GM21423 (cell line): Measurements from ENCODE around the gene TRABD2B.
A peak's percentile ranks its signal among the peaks of the same experiment; 100 is the strongest.

Experiments
- ATAC-seq: cut with Tn5 transposase; IDR thresholded peaks from one replicate; pipeline ENCODE4 v1.9.1; 2021; ENCODE audit warnings: mild to moderate bottlenecking, moderate library complexity; ENCODE audit not compliant: unreplicated experiment

Gene TRABD2B

GRCh38 chr1:47742890-47743760 is 254.1 kb downstream of the TRABD2B start:
- no peak for ATAC-seq

- ATAC-seq: no peak
These were observed 258.5 kb downstream of the TRABD2B start for GRCh38 chr1:47738560-47739182.

- ATAC-seq: no peak
These were observed 264.7 kb downstream of the TRABD2B start for GRCh38 chr1:47732489-47732888.

- no peak for ATAC-seq
These were observed 265.5 kb downstream of the TRABD2B start for GRCh38 chr1:47731730-47732129.

DNA sequence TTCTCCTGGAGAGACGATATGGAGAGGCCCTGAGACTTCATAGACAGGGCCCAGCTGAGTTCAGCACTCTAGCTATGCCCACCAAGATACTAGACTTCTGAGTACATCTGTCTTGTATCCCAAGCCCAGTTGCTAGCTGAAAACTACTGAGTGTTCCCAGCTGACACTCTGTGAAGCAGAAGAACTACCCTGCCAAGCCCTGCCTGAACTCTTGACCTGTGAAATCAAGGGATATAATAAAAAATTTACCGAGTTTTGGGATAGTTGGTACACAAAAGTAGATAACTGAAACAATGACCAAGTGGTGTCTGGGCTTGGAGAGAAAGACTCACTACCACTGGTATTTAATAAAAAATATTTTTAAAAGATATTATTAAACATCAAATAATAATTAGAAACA is 267.5 kb downstream of the TRABD2B start:
- ATAC-seq: no peak

- no peak for ATAC-seq
These were observed 269.5 kb downstream of the TRABD2B start for GRCh38 chr1:47727697-47728085.

GRCh38 chr1:47727051-47727696 is 270.0 kb downstream of the TRABD2B start:
- ATAC-seq: no peak

DNA sequence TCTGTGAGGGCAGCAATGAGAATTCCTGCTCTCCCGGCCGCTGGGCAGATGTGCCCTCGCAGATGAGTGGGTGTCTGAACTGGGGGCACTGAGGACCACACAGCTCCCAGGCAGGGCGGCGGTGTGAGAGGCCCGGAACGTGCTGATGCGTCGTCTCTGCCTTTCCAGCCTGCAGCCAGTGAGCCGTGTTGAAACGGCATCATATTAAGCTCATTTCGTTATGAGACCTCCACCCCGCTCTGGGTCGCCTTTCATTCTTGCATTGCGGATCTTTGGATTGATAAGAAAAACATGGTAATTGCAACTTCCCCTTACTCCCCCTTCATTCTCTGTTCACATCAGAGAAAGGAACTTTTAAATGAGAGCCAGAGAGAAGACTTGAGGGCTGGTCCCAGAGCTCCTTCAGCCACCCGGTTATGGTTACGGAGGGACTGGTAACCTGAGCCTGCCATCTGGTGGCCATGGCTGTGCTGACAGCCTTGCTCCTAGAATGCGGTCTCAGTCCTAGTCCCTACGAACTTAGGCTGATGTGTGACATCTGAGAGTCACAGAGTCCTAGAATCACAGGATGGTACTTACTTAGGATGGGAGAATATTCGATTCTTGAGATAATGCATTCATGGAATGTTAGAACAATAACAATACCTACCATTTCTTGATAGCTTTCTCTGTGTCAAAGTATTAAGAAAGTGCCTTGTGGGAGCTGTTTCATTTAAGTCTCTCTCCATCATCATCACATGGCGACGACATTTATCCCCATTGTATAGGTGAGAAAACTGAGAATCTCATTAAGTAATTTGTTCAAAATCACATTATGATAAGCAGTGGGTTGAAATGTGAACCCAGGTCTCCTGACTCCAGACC is 271.0 kb downstream of the TRABD2B start:
- ATAC-seq: peak; percentile 91

GRCh38 chr1:47725511-47725991 is 271.6 kb downstream of the TRABD2B start:
- no peak for ATAC-seq

GRCh38 chr1:47725000-47725473 is 272.1 kb downstream of the TRABD2B start:
- ATAC-seq: no peak

DNA sequence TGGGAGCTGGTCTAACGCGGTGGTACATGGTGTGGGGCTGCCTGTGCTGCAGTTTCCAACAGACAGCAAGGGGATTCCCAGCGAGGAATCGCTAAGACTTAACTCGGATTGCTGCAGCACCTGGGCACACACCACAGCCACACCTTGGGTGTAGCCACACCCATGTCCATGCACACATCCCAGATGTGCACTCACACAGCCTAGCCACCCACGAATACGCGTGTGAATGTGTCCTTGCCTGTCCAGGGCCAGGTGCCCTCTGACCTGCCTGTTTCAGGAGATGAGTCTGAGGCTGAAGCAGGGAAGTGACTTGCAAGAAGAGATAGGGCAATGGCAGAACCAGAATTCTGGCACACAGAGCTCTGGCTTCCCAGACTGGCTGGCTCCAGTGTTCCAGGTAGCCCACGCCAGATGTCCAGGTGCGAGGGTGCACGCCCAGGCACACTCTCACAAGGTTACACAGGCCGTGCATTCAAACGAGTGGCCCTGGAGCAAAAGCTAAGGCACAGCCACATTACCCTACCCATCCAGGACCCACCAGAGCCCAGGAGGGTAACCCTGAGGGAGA is 272.7 kb downstream of the TRABD2B start:
- no peak for ATAC-seq

DNA sequence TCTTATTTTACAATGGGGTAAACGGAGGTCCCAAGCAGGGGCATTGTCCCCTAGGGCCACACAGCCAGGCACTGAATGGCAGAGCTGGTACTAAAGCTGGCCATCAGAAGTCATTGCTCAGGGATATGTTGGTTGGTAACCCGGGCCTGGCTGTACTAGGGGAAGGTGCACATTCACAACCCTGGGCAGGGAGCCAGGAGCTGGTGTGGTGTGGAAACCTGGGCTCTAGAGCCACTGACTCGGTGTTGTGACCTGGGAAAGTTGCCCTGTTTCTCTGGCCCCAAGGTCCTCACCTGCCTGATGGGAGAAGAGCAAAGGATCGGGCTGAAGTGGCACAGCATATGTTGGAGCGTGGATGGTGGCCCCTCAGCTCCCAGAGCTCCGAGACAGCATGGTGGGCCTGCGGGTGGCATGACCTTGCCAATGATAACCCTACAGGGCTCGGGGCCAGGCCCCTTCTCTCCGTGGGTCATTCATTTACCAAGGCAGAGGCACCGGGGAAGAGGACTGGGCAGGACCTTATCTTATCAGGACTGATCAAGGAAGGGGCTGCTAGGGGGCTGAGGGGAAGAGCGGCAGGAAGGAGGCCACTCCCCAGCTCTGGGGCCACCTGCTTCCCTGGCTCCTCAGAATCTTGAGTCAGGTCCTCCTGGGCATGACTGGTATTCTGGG is 274.1 kb downstream of the TRABD2B start:
- no peak for ATAC-seq

DNA sequence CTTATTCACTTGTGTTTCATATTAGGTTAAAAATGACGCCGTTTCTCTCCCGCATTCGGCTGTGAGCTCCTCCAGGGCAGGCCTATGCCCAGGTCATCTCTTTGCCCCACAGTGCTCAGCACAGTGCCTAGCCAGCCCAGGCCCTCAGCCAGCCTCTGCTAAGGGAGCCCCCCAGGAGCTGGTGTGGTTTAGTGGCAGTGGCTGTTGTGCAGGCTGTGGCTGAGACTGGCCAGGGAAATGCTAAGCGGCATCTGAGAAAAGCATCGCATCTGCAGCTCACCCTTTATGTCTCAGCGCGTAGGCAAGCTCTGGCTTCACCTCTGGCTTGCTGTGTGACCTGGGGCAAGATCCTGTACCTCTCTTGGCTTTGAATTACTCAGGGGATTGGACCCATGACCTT is 275.1 kb downstream of the TRABD2B start:
- no peak for ATAC-seq

DNA sequence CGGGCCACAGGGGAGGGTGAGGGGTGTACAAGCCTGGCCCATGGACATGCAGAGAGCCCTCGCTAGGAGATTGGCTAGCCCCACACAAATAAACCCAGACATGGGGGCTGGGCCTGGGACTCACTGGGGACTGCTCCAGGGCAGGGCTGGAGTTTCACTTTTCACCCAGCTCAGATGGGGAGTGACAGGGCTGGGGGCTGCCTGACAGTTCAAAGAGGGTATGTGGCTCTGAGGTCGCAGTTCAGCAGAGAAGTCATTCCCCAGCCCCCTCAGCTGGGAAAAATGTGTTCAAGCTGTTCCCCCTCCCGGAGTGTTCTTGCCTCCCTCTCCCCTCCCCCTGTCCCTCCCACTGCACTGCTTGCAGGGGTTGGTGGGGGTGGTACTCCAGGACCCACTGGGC is 277.1 kb downstream of the TRABD2B start:
- no peak for ATAC-seq

GRCh38 chr1:47717341-47717740 is 279.8 kb downstream of the TRABD2B start:
- ATAC-seq: no peak

DNA sequence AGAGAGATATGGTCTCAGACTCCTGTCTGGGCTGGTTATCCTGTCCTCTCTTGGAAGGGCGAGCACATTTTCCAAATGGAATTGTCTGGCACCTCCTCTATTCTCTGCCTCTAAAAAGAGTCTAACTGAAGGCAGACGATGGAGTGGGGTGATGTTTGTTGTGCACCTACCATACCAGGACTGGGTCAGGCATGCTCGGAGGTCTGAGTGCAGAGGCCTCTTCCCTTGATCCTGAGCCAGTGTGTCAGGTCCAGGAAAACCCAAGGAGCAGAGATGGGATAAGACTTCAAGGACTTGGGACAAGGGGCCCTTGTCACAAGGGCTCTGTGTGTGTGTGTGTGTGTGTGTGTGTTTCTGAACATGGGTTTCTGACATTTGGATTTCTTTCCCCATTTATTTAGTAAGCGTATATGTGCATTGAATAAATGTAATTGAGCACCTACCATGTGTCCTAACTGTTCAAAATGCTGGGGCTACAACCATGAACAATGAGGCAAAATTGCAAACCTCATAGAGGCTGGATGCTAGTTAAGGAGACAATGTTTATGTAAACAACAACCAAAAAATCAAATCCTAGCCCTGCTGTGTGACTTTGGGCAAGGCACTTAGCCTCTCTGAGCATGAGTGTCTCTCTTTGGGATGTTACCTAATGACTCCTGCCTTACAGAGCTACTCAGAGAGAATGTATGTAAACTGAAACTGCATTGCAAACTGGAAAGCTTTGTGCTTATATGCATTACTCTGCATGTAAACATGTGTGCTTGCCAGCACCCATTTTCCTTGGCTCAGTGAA is 283.0 kb downstream of the TRABD2B start:
- ATAC-seq: no peak

GRCh38 chr1:47713333-47713953 is 283.7 kb downstream of the TRABD2B start:
- ATAC-seq: no peak

- no peak for ATAC-seq
These were observed 284.4 kb downstream of the TRABD2B start for GRCh38 chr1:47712596-47713299.
